Measurements from ENCODE around the gene LMBRD2. TPM values are rescaled to one million over a fixed set of nuclear protein-coding genes. Genes with fewer than 3 reads are reported as not detected.

The LMBRD2 gene
- total and polyA plus RNA-seq, 10 of the 15 experiments (the other 5 are each of a cell fraction or from before 2014, with no cell fraction given): 0.90 to 9.8 (median 6.5) TPM

DNA sequence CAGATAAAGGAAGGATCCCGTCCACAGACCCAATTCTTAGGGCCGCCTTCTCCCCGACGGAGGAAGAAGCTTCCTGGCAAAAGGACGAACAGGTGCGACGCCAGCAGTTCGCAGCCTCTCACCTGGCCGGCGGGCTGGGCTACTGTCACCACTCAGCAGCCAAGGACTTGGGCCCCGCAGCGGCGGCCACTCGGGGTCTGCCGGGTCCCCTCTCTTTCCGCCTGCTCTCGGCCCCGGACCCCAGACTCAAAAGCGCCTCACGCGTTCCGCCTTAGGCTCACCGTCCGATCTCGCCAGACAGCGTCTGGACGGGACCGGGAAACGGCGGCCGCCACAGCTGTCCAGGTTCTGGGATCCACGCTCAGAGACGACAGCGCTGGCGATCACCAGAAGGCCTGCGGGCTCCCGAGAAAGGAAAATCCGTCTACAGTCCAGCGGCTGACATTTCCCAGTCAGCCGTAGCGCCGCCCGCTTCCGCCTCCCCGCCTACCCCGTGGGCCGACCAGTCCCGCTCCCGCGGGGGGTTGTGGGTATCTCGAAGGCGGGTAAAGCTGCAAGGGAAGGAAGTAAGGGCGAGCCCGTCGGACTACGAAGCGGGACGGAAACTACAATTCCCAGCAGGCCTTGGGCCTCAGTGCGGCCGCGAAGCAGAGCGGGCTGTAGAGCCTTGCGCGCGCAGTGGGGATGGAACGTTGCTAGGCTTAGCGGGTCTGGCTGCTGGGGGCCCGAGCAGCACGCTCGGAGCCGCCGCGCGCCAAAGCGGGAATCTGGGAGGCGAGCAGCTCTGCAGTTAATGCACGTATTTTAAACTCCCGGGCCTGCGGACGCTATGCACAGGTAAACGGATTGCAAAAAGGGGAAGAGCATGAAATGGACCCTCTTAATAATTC, at the start of gene LMBRD2, which contains the start of gene SKP2 (continued):
- no peak for TF ChIP-seq KDM1A (IDR thresholded peaks at IDR 0.05; ENCODE audit: borderline replicate concordance)
- TF ChIP-seq TAF1 (IDR thresholded peaks at IDR 0.05; ENCODE audit: borderline replicate concordance, low read depth, low read length): peak; percentile 71; the same call in 1 of the 2 replicates
- TF ChIP-seq, protein P1, sequence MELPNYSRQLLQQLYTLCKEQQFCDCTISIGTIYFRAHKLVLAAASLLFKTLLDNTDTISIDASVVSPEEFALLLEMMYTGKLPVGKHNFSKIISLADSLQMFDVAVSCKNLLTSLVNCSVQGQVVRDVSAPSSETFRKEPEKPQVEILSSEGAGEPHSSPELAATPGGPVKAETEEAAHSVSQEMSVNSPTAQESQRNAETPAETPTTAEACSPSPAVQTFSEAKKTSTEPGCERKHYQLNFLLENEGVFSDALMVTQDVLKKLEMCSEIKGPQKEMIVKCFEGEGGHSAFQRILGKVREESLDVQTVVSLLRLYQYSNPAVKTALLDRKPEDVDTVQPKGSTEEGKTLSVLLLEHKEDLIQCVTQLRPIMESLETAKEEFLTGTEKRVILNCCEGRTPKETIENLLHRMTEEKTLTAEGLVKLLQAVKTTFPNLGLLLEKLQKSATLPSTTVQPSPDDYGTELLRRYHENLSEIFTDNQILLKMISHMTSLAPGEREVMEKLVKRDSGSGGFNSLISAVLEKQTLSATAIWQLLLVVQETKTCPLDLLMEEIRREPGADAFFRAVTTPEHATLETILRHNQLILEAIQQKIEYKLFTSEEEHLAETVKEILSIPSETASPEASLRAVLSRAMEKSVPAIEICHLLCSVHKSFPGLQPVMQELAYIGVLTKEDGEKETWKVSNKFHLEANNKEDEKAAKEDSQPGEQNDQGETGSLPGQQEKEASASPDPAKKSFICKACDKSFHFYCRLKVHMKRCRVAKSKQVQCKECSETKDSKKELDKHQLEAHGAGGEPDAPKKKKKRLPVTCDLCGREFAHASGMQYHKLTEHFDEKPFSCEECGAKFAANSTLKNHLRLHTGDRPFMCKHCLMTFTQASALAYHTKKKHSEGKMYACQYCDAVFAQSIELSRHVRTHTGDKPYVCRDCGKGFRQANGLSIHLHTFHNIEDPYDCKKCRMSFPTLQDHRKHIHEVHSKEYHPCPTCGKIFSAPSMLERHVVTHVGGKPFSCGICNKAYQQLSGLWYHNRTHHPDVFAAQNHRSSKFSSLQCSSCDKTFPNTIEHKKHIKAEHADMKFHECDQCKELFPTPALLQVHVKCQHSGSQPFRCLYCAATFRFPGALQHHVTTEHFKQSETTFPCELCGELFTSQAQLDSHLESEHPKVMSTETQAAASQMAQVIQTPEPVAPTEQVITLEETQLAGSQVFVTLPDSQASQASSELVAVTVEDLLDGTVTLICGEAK (IDR thresholded peaks at IDR 0.05; ENCODE audit: borderline replicate concordance): peak; percentile 81; the same call in 1 of the 2 replicates
- TF ChIP-seq, protein P2, sequence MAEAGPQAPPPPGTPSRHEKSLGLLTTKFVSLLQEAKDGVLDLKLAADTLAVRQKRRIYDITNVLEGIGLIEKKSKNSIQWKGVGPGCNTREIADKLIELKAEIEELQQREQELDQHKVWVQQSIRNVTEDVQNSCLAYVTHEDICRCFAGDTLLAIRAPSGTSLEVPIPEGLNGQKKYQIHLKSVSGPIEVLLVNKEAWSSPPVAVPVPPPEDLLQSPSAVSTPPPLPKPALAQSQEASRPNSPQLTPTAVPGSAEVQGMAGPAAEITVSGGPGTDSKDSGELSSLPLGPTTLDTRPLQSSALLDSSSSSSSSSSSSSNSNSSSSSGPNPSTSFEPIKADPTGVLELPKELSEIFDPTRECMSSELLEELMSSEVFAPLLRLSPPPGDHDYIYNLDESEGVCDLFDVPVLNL (IDR thresholded peaks at IDR 0.05; ENCODE audit: low read depth, low read length): peak; percentile 71
- TF ChIP-seq, protein P3, sequence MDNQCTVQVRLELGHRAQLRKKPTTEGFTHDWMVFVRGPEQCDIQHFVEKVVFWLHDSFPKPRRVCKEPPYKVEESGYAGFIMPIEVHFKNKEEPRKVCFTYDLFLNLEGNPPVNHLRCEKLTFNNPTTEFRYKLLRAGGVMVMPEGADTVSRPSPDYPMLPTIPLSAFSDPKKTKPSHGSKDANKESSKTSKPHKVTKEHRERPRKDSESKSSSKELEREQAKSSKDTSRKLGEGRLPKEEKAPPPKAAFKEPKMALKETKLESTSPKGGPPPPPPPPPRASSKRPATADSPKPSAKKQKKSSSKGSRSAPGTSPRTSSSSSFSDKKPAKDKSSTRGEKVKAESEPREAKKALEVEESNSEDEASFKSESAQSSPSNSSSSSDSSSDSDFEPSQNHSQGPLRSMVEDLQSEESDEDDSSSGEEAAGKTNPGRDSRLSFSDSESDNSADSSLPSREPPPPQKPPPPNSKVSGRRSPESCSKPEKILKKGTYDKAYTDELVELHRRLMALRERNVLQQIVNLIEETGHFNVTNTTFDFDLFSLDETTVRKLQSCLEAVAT (IDR thresholded peaks at IDR 0.05): peak; percentile 85
- TF ChIP-seq, protein P4, sequence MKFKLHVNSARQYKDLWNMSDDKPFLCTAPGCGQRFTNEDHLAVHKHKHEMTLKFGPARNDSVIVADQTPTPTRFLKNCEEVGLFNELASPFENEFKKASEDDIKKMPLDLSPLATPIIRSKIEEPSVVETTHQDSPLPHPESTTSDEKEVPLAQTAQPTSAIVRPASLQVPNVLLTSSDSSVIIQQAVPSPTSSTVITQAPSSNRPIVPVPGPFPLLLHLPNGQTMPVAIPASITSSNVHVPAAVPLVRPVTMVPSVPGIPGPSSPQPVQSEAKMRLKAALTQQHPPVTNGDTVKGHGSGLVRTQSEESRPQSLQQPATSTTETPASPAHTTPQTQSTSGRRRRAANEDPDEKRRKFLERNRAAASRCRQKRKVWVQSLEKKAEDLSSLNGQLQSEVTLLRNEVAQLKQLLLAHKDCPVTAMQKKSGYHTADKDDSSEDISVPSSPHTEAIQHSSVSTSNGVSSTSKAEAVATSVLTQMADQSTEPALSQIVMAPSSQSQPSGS (IDR thresholded peaks at IDR 0.05; ENCODE audit: low read length): no peak
- TF ChIP-seq SREBF1 (IDR thresholded peaks at IDR 0.05; ENCODE audit: low read length): peak; percentile 51; the same call in 1 of the 2 replicates
- no peak for TF ChIP-seq ETV6 (conservative IDR thresholded peaks at IDR 0.05 in 1 of 2, IDR thresholded peaks at IDR 0.05 in 1 of 2; ENCODE audit: borderline replicate concordance in 1 of 2, low read depth in 1 of 2)
- peak; percentile 87 for TF ChIP-seq YY1 (IDR thresholded peaks at IDR 0.05; ENCODE audit: low read depth, low read length)
- TF ChIP-seq RUNX3 (IDR thresholded peaks at IDR 0.05; ENCODE audit: low read length): peak; percentile 66
- TF ChIP-seq, protein P5, sequence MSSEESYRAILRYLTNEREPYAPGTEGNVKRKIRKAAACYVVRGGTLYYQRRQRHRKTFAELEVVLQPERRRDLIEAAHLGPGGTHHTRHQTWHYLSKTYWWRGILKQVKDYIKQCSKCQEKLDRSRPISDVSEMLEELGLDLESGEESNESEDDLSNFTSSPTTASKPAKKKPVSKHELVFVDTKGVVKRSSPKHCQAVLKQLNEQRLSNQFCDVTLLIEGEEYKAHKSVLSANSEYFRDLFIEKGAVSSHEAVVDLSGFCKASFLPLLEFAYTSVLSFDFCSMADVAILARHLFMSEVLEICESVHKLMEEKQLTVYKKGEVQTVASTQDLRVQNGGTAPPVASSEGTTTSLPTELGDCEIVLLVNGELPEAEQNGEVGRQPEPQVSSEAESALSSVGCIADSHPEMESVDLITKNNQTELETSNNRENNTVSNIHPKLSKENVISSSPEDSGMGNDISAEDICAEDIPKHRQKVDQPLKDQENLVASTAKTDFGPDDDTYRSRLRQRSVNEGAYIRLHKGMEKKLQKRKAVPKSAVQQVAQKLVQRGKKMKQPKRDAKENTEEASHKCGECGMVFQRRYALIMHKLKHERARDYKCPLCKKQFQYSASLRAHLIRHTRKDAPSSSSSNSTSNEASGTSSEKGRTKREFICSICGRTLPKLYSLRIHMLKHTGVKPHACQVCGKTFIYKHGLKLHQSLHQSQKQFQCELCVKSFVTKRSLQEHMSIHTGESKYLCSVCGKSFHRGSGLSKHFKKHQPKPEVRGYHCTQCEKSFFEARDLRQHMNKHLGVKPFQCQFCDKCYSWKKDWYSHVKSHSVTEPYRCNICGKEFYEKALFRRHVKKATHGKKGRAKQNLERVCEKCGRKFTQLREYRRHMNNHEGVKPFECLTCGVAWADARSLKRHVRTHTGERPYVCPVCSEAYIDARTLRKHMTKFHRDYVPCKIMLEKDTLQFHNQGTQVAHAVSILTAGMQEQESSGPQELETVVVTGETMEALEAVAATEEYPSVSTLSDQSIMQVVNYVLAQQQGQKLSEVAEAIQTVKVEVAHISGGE (CRISPR knock-in tag; IDR thresholded peaks at IDR 0.05): no peak
- TF ChIP-seq, protein P6, sequence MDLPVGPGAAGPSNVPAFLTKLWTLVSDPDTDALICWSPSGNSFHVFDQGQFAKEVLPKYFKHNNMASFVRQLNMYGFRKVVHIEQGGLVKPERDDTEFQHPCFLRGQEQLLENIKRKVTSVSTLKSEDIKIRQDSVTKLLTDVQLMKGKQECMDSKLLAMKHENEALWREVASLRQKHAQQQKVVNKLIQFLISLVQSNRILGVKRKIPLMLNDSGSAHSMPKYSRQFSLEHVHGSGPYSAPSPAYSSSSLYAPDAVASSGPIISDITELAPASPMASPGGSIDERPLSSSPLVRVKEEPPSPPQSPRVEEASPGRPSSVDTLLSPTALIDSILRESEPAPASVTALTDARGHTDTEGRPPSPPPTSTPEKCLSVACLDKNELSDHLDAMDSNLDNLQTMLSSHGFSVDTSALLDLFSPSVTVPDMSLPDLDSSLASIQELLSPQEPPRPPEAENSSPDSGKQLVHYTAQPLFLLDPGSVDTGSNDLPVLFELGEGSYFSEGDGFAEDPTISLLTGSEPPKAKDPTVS (IDR thresholded peaks at IDR 0.05; ENCODE audit: low read depth, low read length): 0 out of 2 replicates have a peak, but pooled peaks have one; percentile 10
- TF ChIP-seq CHD2 (IDR thresholded peaks at IDR 0.05; ENCODE audit: borderline replicate concordance, low read depth, low read length): peak; percentile 67; the same call in 1 of the 2 replicates
- no peak for TF ChIP-seq NR2C2 (IDR thresholded peaks at IDR 0.05; ENCODE audit: borderline replicate concordance, control insufficient read depth, insufficient read length, low read depth)
